ENCODE measurements around the gene LGR4. TPM values are rescaled to one million over a fixed set of nuclear protein-coding genes. Genes with fewer than 3 reads are reported as not detected.
A peak's percentile ranks its signal among the peaks of the same experiment; 100 is the strongest.

LGR4 gene
- total and polyA plus RNA-seq, 2 experiments from 2014 or later: 22.6 to 99.6 TPM

DNA sequence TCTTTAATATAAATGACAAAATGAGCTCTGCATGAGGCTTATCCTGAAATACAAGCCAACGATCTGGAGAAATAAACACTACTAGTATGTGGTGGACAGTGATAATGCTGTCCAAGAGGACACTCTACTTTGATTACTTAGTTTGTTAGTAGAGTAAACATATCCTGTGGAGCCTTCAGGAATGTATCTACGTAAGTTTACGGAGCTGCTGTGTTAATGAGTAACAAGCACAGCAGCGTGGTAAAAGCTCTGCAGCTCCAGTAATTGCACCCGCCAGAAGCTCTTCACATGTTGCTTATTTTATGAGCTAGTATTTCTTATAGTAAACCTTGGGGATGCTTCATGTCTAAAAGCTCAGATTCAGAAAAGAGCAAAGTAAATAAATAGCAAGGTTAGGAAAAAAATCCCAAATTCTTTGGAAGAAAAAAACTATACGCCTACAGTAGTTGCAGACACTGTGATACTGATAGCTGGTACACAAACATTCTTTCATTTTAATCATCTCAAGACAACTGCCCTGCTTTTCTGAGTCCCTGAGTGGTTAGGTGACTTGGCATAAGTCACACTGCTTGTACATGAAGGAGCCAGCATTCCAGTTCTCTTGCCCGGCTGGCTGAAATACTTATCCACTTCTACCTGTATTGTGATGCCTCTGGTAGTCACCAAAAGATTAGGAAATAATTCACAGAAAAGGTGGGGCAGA, 76.9 kb downstream of the LGR4 start:
- peak; percentile 42 for DNase-seq (ENCODE audit: low spot score)
- Mint-ChIP-seq H3K4me1 (peaks cover 60% of the 10 kb centered on the region), H3K27ac (no peak overlapping the region)

More for the DNA sequence above, 76.9 kb downstream of the LGR4 start:
- H3K4me2 ChIP-seq: peak overlapping the region; percentile 51
- H3K79me2 ChIP-seq (replicated peaks; ENCODE audit: insufficient read depth): peaks cover 63% of the 10 kb centered on the region
- Mint-ChIP-seq H3K36me3 (ENCODE audit: low read depth) (no peaks in the 10 kb centered on the region), H3K4me3 (no peak overlapping the region), H3K27me3 (ENCODE audit: insufficient read depth, low read depth, poor library complexity) (no peaks in the 10 kb centered on the region), H3K9me3 (no peaks in the 10 kb centered on the region)
- TF ChIP-seq, protein P1, sequence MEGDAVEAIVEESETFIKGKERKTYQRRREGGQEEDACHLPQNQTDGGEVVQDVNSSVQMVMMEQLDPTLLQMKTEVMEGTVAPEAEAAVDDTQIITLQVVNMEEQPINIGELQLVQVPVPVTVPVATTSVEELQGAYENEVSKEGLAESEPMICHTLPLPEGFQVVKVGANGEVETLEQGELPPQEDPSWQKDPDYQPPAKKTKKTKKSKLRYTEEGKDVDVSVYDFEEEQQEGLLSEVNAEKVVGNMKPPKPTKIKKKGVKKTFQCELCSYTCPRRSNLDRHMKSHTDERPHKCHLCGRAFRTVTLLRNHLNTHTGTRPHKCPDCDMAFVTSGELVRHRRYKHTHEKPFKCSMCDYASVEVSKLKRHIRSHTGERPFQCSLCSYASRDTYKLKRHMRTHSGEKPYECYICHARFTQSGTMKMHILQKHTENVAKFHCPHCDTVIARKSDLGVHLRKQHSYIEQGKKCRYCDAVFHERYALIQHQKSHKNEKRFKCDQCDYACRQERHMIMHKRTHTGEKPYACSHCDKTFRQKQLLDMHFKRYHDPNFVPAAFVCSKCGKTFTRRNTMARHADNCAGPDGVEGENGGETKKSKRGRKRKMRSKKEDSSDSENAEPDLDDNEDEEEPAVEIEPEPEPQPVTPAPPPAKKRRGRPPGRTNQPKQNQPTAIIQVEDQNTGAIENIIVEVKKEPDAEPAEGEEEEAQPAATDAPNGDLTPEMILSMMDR (conservative IDR thresholded peaks at IDR 0.05; ENCODE audit: low read depth in 2 of 2): no peak
- TF ChIP-seq JUNB (IDR thresholded peaks at IDR 0.05; ENCODE audit: unreplicated experiment): no peak
- TF ChIP-seq, protein P2, sequence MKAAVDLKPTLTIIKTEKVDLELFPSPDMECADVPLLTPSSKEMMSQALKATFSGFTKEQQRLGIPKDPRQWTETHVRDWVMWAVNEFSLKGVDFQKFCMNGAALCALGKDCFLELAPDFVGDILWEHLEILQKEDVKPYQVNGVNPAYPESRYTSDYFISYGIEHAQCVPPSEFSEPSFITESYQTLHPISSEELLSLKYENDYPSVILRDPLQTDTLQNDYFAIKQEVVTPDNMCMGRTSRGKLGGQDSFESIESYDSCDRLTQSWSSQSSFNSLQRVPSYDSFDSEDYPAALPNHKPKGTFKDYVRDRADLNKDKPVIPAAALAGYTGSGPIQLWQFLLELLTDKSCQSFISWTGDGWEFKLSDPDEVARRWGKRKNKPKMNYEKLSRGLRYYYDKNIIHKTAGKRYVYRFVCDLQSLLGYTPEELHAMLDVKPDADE (IDR thresholded peaks at IDR 0.05): no peak
- TF ChIP-seq CREB1 (CRISPR knock-in tag; IDR thresholded peaks at IDR 0.05; ENCODE audit: low read depth): no peak
- TF ChIP-seq NANOG (IDR thresholded peaks at IDR 0.05; ENCODE audit: borderline replicate concordance): no peak
- TF ChIP-seq EZH2 (IDR thresholded peaks at IDR 0.05; ENCODE audit: low read depth, unreplicated experiment): no peak
- TF ChIP-seq EZH2phosphoT487 (IDR thresholded peaks at IDR 0.05; ENCODE audit: unreplicated experiment): no peak
- TF ChIP-seq POLR2AphosphoS5 (IDR thresholded peaks at IDR 0.05; ENCODE audit: low read depth): no peak
- TF ChIP-seq, protein P3, sequence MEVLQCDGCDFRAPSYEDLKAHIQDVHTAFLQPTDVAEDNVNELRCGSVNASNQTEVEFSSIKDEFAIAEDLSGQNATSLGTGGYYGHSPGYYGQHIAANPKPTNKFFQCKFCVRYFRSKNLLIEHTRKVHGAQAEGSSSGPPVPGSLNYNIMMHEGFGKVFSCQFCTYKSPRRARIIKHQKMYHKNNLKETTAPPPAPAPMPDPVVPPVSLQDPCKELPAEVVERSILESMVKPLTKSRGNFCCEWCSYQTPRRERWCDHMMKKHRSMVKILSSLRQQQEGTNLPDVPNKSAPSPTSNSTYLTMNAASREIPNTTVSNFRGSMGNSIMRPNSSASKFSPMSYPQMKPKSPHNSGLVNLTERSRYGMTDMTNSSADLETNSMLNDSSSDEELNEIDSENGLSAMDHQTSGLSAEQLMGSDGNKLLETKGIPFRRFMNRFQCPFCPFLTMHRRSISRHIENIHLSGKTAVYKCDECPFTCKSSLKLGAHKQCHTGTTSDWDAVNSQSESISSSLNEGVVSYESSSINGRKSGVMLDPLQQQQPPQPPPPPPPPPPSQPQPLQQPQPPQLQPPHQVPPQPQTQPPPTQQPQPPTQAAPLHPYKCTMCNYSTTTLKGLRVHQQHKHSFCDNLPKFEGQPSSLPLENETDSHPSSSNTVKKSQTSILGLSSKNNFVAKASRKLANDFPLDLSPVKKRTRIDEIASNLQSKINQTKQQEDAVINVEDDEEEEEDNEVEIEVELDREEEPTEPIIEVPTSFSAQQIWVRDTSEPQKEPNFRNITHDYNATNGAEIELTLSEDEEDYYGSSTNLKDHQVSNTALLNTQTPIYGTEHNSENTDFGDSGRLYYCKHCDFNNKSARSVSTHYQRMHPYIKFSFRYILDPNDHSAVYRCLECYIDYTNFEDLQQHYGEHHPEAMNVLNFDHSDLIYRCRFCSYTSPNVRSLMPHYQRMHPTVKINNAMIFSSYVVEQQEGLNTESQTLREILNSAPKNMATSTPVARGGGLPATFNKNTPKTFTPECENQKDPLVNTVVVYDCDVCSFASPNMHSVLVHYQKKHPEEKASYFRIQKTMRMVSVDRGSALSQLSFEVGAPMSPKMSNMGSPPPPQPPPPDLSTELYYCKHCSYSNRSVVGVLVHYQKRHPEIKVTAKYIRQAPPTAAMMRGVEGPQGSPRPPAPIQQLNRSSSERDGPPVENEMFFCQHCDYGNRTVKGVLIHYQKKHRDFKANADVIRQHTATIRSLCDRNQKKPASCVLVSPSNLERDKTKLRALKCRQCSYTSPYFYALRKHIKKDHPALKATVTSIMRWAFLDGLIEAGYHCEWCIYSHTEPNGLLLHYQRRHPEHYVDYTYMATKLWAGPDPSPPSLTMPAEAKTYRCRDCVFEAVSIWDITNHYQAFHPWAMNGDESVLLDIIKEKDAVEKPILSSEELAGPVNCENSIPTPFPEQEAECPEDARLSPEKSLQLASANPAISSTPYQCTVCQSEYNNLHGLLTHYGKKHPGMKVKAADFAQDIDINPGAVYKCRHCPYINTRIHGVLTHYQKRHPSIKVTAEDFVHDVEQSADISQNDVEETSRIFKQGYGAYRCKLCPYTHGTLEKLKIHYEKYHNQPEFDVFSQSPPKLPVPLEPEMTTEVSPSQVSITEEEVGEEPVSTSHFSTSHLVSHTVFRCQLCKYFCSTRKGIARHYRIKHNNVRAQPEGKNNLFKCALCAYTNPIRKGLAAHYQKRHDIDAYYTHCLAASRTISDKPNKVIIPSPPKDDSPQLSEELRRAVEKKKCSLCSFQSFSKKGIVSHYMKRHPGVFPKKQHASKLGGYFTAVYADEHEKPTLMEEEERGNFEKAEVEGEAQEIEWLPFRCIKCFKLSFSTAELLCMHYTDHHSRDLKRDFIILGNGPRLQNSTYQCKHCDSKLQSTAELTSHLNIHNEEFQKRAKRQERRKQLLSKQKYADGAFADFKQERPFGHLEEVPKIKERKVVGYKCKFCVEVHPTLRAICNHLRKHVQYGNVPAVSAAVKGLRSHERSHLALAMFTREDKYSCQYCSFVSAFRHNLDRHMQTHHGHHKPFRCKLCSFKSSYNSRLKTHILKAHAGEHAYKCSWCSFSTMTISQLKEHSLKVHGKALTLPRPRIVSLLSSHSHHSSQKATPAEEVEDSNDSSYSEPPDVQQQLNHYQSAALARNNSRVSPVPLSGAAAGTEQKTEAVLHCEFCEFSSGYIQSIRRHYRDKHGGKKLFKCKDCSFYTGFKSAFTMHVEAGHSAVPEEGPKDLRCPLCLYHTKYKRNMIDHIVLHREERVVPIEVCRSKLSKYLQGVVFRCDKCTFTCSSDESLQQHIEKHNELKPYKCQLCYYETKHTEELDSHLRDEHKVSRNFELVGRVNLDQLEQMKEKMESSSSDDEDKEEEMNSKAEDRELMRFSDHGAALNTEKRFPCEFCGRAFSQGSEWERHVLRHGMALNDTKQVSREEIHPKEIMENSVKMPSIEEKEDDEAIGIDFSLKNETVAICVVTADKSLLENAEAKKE (CRISPR knock-in tag; IDR thresholded peaks at IDR 0.05): no peak
- no peak for TF ChIP-seq ZNF331 (CRISPR knock-in tag; IDR thresholded peaks at IDR 0.05; ENCODE audit: low read depth)
- TF ChIP-seq STAT1 (IDR thresholded peaks at IDR 0.05; ENCODE audit: unreplicated experiment): no peak
- TF ChIP-seq ZNF114 (CRISPR knock-in tag; IDR thresholded peaks at IDR 0.05): no peak
- TF ChIP-seq, protein P4, sequence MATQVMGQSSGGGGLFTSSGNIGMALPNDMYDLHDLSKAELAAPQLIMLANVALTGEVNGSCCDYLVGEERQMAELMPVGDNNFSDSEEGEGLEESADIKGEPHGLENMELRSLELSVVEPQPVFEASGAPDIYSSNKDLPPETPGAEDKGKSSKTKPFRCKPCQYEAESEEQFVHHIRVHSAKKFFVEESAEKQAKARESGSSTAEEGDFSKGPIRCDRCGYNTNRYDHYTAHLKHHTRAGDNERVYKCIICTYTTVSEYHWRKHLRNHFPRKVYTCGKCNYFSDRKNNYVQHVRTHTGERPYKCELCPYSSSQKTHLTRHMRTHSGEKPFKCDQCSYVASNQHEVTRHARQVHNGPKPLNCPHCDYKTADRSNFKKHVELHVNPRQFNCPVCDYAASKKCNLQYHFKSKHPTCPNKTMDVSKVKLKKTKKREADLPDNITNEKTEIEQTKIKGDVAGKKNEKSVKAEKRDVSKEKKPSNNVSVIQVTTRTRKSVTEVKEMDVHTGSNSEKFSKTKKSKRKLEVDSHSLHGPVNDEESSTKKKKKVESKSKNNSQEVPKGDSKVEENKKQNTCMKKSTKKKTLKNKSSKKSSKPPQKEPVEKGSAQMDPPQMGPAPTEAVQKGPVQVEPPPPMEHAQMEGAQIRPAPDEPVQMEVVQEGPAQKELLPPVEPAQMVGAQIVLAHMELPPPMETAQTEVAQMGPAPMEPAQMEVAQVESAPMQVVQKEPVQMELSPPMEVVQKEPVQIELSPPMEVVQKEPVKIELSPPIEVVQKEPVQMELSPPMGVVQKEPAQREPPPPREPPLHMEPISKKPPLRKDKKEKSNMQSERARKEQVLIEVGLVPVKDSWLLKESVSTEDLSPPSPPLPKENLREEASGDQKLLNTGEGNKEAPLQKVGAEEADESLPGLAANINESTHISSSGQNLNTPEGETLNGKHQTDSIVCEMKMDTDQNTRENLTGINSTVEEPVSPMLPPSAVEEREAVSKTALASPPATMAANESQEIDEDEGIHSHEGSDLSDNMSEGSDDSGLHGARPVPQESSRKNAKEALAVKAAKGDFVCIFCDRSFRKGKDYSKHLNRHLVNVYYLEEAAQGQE (IDR thresholded peaks at IDR 0.05; ENCODE audit: unreplicated experiment): no peak
- no peak overlapping the region for H3K4me3 ChIP-seq
- no peak overlapping the region for H3K27ac ChIP-seq (ENCODE audit: low read depth)
- H3K36me3 ChIP-seq (ENCODE audit: insufficient read depth): no peaks in the 10 kb centered on the region
- no peaks in the 10 kb centered on the region for H3F3A ChIP-seq (replicated peaks; ENCODE audit: low read depth)
- H3K4me1 ChIP-seq (ENCODE audit: insufficient read depth): peaks cover 64% of the 10 kb centered on the region
- peak; percentile 38 for ATAC-seq
- no peaks in the 10 kb centered on the region for H3K9me2 ChIP-seq (ENCODE audit: insufficient read depth)
- no peak overlapping the region for H2AFZ ChIP-seq
- peaks cover 22% of the 10 kb centered on the region; the same call in 1 of the 2 replicates for H4K20me1 ChIP-seq (replicated peaks; ENCODE audit: insufficient read depth)
- no peaks in the 10 kb centered on the region for H3K27me3 ChIP-seq (ENCODE audit: insufficient read depth)

Measured in GM23338 (cell line).